GM23338 (cell line): Measurements from ENCODE around the gene PGLYRP1.

Source experiments
- CREB1 ChIP-seq: fragments of 250-450 bp; sonication (Bioruptor Pico); IDR thresholded peaks from 2 replicates; pipeline ENCODE4 v1.5.0; 2020; ENCODE audit warnings: low read depth, mild to moderate bottlenecking, moderate library complexity
- EZH2 ChIP-seq: fragments of 200-600 bp; sonication (generic); IDR thresholded peaks from one replicate; pipeline ENCODE4 v1.8.0; 2017; ENCODE audit warnings: antibody characterized with exemption, mild to moderate bottlenecking, low read depth; ENCODE audit not compliant: unreplicated experiment
- JUNB ChIP-seq: IDR thresholded peaks from one replicate; pipeline ENCODE4 v1.6.1; 2016; ENCODE audit warnings: antibody characterized with exemption; ENCODE audit not compliant: unreplicated experiment
- POLR2AphosphoS5 ChIP-seq: IDR thresholded peaks from 2 replicates; pipeline ENCODE4 v1.6.1; 2016; ENCODE audit warnings: antibody characterized with exemption, low read depth
- TF ChIP-seq, protein P1 (sequence below), 2 experiments: fragments of 200-600 bp in 1 of 2; sonication (generic) in 1 of 2; conservative IDR thresholded peaks; 2 replicates each; pipeline versions ENCODE4 v1.5.1 to v1.6.1; 2016 to 2017; ENCODE audit warnings: antibody characterized with exemption in 2 of 2, low read depth in 2 of 2, mild to moderate bottlenecking in 2 of 2, moderate library complexity in 1 of 2
- TF ChIP-seq, protein P2 (sequence below): IDR thresholded peaks from one replicate; pipeline ENCODE4 v1.6.1; 2018; ENCODE audit warnings: antibody characterized with exemption; ENCODE audit not compliant: unreplicated experiment

DNA sequence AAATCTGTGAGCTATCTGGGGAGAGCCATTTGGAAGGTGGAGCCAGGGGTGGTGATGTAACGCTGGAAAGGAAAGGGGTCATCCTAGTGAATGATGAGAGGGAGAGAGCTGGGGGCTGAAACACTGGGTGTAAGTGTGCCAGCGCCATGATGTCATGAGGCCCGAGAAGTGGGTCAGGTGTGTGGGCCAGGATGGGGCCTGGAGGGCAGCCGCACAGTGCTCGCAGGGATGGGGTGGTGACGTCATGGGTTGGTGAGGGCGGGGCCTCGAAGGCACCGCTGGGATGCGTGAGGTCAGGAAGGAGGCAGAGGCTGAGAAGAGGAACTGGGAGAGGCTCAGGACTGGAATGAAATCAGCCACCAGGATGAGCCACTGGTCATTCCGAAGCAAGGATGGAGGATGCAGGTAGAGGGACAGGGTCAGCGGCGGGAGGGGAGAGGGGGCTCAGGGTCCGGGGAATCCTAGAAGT, 23.2 kb downstream of the PGLYRP1 start:
- TF ChIP-seq EZH2 (no peak), CREB1 (peak; percentile 96), POLR2AphosphoS5 (peak; percentile 39; the same call in 1 of the 2 replicates), JUNB (no peak)
- TF ChIP-seq, protein P1, sequence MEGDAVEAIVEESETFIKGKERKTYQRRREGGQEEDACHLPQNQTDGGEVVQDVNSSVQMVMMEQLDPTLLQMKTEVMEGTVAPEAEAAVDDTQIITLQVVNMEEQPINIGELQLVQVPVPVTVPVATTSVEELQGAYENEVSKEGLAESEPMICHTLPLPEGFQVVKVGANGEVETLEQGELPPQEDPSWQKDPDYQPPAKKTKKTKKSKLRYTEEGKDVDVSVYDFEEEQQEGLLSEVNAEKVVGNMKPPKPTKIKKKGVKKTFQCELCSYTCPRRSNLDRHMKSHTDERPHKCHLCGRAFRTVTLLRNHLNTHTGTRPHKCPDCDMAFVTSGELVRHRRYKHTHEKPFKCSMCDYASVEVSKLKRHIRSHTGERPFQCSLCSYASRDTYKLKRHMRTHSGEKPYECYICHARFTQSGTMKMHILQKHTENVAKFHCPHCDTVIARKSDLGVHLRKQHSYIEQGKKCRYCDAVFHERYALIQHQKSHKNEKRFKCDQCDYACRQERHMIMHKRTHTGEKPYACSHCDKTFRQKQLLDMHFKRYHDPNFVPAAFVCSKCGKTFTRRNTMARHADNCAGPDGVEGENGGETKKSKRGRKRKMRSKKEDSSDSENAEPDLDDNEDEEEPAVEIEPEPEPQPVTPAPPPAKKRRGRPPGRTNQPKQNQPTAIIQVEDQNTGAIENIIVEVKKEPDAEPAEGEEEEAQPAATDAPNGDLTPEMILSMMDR (conservative IDR thresholded peaks at IDR 0.05; ENCODE audit: low read depth in 2 of 2), result no peak
- TF ChIP-seq, protein P2, sequence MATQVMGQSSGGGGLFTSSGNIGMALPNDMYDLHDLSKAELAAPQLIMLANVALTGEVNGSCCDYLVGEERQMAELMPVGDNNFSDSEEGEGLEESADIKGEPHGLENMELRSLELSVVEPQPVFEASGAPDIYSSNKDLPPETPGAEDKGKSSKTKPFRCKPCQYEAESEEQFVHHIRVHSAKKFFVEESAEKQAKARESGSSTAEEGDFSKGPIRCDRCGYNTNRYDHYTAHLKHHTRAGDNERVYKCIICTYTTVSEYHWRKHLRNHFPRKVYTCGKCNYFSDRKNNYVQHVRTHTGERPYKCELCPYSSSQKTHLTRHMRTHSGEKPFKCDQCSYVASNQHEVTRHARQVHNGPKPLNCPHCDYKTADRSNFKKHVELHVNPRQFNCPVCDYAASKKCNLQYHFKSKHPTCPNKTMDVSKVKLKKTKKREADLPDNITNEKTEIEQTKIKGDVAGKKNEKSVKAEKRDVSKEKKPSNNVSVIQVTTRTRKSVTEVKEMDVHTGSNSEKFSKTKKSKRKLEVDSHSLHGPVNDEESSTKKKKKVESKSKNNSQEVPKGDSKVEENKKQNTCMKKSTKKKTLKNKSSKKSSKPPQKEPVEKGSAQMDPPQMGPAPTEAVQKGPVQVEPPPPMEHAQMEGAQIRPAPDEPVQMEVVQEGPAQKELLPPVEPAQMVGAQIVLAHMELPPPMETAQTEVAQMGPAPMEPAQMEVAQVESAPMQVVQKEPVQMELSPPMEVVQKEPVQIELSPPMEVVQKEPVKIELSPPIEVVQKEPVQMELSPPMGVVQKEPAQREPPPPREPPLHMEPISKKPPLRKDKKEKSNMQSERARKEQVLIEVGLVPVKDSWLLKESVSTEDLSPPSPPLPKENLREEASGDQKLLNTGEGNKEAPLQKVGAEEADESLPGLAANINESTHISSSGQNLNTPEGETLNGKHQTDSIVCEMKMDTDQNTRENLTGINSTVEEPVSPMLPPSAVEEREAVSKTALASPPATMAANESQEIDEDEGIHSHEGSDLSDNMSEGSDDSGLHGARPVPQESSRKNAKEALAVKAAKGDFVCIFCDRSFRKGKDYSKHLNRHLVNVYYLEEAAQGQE, result no peak
